ENCODE measurements around the gene SLC25A34. TPM values are rescaled to one million over a fixed set of nuclear protein-coding genes. Genes with fewer than 3 reads are reported as not detected.

The SLC25A34 gene
- total RNA-seq, 1 donor from 2014 or later: 5.8 TPM

DNA sequence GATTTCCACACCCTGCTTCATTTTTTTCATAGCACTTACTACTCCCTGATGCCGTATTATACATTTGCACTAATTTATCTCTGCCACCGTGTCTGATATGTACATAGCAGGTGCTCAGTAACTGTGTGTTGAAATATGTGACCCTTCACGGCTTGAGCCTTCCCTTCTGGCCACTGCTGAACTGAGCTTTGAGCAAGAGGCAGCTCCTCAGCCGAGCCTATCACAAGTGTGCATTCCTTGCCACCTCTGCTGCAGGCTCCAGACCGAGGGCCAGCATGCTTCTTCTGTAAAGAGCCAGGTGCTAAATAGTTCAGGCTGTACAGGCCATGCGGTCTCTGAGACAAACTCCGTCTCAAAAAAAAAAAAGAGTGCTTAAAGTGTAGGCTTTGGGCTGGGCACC is 29.3 kb upstream of the SLC25A34 start:
- Mint-ChIP-seq H3K27me3 (no peaks in the 10 kb centered on the region), H3K4me1 (peaks cover 38% of the 10 kb centered on the region), H3K36me3 (ENCODE audit: low read depth) (peaks cover 38% of the 10 kb centered on the region), H3K4me3 (no peak overlapping the region), H3K27ac (no peak overlapping the region), H3K9me3 (no peaks in the 10 kb centered on the region)
- ChIA-PET POLR2A (interaction anchor here (1.2 kb wide), 1 partner anchor 10 kb away, joined by 6 read pairs; no protein-coding TSS in a partner anchor), CTCF (no interaction called here)
- ATAC-seq (ENCODE audit: low read depth): no peak
- intact Hi-C loops (cut with micrococcal nuclease): no loop called here
- no peak for TF ChIP-seq CTCF (IDR thresholded peaks at IDR 0.05)
- DNase-seq: no peak

- intact Hi-C loops (cut with micrococcal nuclease): no loop called here
- TF ChIP-seq CTCF (IDR thresholded peaks at IDR 0.05): no peak
- Mint-ChIP-seq H3K27ac (no peak overlapping the region), H3K9me3 (no peaks in the 10 kb centered on the region), H3K4me3 (no peak overlapping the region), H3K27me3 (no peaks in the 10 kb centered on the region), H3K36me3 (ENCODE audit: low read depth) (peaks cover 34% of the 10 kb centered on the region), H3K4me1 (peaks cover 38% of the 10 kb centered on the region)
- DNase-seq: no peak
- ChIA-PET CTCF (no interaction called here), POLR2A (no interaction called here)
- ATAC-seq (ENCODE audit: low read depth): no peak
Observed at GRCh38 chr1:15707239-15707925, 28.7 kb upstream of the SLC25A34 start.

- ChIA-PET CTCF (interaction anchor here (1.1 kb wide), 1 partner anchor 32 kb away, joined by 3 read pairs; no protein-coding TSS in a partner anchor), POLR2A (interaction anchor here (1.0 kb wide), 1 partner anchor 11 kb away, joined by 3 read pairs; no protein-coding TSS in a partner anchor)
- no peaks in the 10 kb centered on the region for H3K9me3 Mint-ChIP-seq
- intact Hi-C loops (cut with micrococcal nuclease): no loop called here
- no peak for ATAC-seq (ENCODE audit: low read depth)
- no peak overlapping the region for H3K4me3 Mint-ChIP-seq
- H3K36me3 Mint-ChIP-seq (ENCODE audit: low read depth): peaks cover 27% of the 10 kb centered on the region
- no peak for DNase-seq
- TF ChIP-seq CTCF (IDR thresholded peaks at IDR 0.05): no peak
- no peaks in the 10 kb centered on the region for H3K27me3 Mint-ChIP-seq
- H3K4me1 Mint-ChIP-seq: peaks cover 29% of the 10 kb centered on the region
- no peak overlapping the region for H3K27ac Mint-ChIP-seq
Observed at GRCh38 chr1:15708486-15709137, 27.4 kb upstream of the SLC25A34 start.

- TF ChIP-seq CTCF (IDR thresholded peaks at IDR 0.05): no peak
- ChIA-PET POLR2A (no interaction called here), CTCF (no interaction called here)
- no peak for ATAC-seq (ENCODE audit: low read depth)
- no peak for DNase-seq
- Mint-ChIP-seq H3K4me1 (peaks cover 25% of the 10 kb centered on the region), H3K27me3 (no peaks in the 10 kb centered on the region), H3K4me3 (no peak overlapping the region), H3K36me3 (ENCODE audit: low read depth) (peaks cover 29% of the 10 kb centered on the region), H3K27ac (no peak overlapping the region), H3K9me3 (no peaks in the 10 kb centered on the region)
- intact Hi-C loops (cut with micrococcal nuclease): no loop called here
Observed at GRCh38 chr1:15709226-15709625, 26.8 kb upstream of the SLC25A34 start.

DNA sequence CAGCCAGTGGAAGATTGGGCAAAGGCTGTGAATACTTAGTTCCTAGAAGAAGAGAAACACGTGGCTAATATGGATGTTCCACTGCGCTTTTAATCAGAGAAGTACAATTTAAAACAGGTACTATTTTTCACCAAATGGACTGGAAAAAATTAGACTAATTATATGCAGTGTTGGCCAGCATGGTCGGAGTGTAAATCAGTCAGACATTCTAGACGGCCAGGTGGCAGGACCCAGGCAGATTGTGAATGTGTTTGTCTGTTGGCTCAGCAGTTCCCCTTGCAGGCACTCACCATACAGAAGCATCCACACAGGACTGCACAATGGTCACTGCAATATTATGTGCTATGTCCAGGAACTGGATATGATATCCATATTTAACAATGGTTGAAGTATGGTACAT is 23.9 kb upstream of the SLC25A34 start:
- H3K4me3 Mint-ChIP-seq: no peak overlapping the region
- CTCF ChIA-PET: no interaction called here
- POLR2A ChIA-PET: interaction anchor here (1.0 kb wide), 1 partner anchor 19 kb away, joined by 8 read pairs; no protein-coding TSS in a partner anchor
- DNase-seq: no peak
- H3K36me3 Mint-ChIP-seq (ENCODE audit: low read depth): peaks cover 26% of the 10 kb centered on the region
- H3K9me3 Mint-ChIP-seq: no peaks in the 10 kb centered on the region
- H3K27me3 Mint-ChIP-seq: no peaks in the 10 kb centered on the region
- H3K27ac Mint-ChIP-seq: no peak overlapping the region
- intact Hi-C loops (cut with micrococcal nuclease): no loop called here
- peak; percentile 14 for ATAC-seq (ENCODE audit: low read depth)
- TF ChIP-seq CTCF (IDR thresholded peaks at IDR 0.05): no peak
- peaks cover 18% of the 10 kb centered on the region for H3K4me1 Mint-ChIP-seq

Measured in activated B cell treated with CpG ODN at 0.5 μM for 24 hours (primary cell).